HG02610 (cell line): ENCODE results near the gene MTERF2.
"Not testable (repeated sequence)": the region's sequence is repeated elsewhere in the genome, so short reads cannot be mapped to it uniquely, and the experiment has no call there.

ENCODE experiments used
- ATAC-seq: cut with Tn5 transposase; IDR thresholded peaks from one replicate; pipeline ENCODE4 v1.9.1; 2021; ENCODE audit warnings: mild to moderate bottlenecking, moderate library complexity; ENCODE audit not compliant: unreplicated experiment

Gene MTERF2

GRCh38 chr12:106986625-106987389, at the start of gene MTERF2:
TSS of gene MTERF2 (minus strand) at chr12:106987146. CDS start at chr12:106978714, 8,432 bp downstream.
- peak; percentile 92 for ATAC-seq

- no peak for ATAC-seq
Measured at GRCh38 chr12:107035733-107036132, 48.8 kb upstream of the MTERF2 start.

GRCh38 chr12:107033758-107034739, 47.1 kb upstream of the MTERF2 start:
- ATAC-seq, result no peak

GRCh38 chr12:107032266-107032665, 45.3 kb upstream of the MTERF2 start:
- no peak for ATAC-seq

GRCh38 chr12:107031061-107031460, 44.1 kb upstream of the MTERF2 start:
- ATAC-seq, result no peak

- no peak for ATAC-seq
Measured at GRCh38 chr12:107029081-107029480, 42.1 kb upstream of the MTERF2 start.

GRCh38 chr12:107027636-107028053, 40.7 kb upstream of the MTERF2 start:
- ATAC-seq, result no peak

GRCh38 chr12:107026806-107027635, 40.1 kb upstream of the MTERF2 start:
- ATAC-seq, result no peak

- ATAC-seq, result not testable (repeated sequence)
Measured at GRCh38 chr12:107026356-107026755, 39.4 kb upstream of the MTERF2 start.

- no peak for ATAC-seq
Measured at GRCh38 chr12:107025671-107026070, 38.7 kb upstream of the MTERF2 start.

- no peak for ATAC-seq
Measured at GRCh38 chr12:107019546-107019945, 32.6 kb upstream of the MTERF2 start.

- ATAC-seq, result no peak
Measured at GRCh38 chr12:107017042-107017441, 30.1 kb upstream of the MTERF2 start.

- ATAC-seq, result no peak
Measured at GRCh38 chr12:107014055-107014454, 27.1 kb upstream of the MTERF2 start.

- no peak for ATAC-seq
Measured at GRCh38 chr12:107012736-107013425, 25.9 kb upstream of the MTERF2 start.

GRCh38 chr12:107011519-107011918, 24.6 kb upstream of the MTERF2 start:
- ATAC-seq, result no peak

GRCh38 chr12:107007411-107007810, 20.5 kb upstream of the MTERF2 start:
- ATAC-seq, result no peak

- ATAC-seq, result not testable (repeated sequence)
Measured at GRCh38 chr12:107002665-107003064, 15.7 kb upstream of the MTERF2 start.

GRCh38 chr12:106999446-106999845, 12.5 kb upstream of the MTERF2 start:
- no peak for ATAC-seq

GRCh38 chr12:106997916-106998315, 11.0 kb upstream of the MTERF2 start:
- ATAC-seq, result no peak

- ATAC-seq, result not testable (repeated sequence)
Measured at GRCh38 chr12:106996102-106996501, 9.2 kb upstream of the MTERF2 start.
